GM12801 (cell line): ENCODE results near the gene LMAN2.

ENCODE experiments used
- TF ChIP-seq, protein P1 (sequence below): IDR thresholded peaks from one replicate; pipeline ENCODE4 v1.5.1; 2011; ENCODE audit warnings: control low read depth; ENCODE audit not compliant: insufficient read length; ENCODE audit errors: extremely low read depth

Gene LMAN2

DNA sequence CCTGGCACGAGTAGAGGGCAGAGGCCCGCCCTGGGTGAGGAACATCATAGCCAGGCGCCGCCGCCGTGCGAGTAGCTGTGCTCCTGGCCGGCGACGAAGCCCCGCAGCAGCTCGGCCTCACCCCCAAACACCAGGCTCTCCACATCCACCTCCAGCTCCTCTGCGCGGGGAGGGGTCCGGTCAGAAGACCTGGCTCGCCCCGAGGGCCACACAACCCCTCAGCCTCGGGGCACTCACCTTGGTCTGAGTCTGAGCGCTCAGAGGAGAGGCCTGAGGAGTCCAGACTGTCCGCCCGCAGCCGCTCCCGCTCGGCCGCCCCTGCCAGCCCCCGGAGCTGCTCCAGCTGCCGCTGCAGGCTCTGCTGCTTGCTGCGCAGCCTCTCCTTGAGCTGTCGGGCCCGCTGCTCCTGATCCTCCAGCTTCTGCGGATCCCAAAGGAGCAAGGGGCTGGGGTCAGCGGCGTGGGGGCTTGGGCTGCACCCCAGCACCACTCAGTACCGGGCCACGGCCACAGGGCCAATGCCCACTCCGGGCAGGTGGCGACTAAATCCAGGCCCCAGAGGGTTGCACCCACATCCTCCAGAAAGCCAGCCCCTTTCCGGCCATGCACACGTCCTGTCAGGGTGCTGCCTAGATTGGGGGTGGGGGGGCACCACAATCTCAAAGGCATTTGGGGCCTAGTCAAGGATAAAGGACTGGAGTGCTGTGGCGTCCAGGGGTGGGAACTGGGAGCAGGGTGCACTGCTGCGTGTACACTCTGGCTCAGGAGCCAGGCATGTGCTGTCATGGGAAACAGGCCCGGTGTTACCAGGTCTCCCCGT, 43.7 kb downstream of the LMAN2 start:
- TF ChIP-seq, protein P1, sequence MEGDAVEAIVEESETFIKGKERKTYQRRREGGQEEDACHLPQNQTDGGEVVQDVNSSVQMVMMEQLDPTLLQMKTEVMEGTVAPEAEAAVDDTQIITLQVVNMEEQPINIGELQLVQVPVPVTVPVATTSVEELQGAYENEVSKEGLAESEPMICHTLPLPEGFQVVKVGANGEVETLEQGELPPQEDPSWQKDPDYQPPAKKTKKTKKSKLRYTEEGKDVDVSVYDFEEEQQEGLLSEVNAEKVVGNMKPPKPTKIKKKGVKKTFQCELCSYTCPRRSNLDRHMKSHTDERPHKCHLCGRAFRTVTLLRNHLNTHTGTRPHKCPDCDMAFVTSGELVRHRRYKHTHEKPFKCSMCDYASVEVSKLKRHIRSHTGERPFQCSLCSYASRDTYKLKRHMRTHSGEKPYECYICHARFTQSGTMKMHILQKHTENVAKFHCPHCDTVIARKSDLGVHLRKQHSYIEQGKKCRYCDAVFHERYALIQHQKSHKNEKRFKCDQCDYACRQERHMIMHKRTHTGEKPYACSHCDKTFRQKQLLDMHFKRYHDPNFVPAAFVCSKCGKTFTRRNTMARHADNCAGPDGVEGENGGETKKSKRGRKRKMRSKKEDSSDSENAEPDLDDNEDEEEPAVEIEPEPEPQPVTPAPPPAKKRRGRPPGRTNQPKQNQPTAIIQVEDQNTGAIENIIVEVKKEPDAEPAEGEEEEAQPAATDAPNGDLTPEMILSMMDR: no peak

DNA sequence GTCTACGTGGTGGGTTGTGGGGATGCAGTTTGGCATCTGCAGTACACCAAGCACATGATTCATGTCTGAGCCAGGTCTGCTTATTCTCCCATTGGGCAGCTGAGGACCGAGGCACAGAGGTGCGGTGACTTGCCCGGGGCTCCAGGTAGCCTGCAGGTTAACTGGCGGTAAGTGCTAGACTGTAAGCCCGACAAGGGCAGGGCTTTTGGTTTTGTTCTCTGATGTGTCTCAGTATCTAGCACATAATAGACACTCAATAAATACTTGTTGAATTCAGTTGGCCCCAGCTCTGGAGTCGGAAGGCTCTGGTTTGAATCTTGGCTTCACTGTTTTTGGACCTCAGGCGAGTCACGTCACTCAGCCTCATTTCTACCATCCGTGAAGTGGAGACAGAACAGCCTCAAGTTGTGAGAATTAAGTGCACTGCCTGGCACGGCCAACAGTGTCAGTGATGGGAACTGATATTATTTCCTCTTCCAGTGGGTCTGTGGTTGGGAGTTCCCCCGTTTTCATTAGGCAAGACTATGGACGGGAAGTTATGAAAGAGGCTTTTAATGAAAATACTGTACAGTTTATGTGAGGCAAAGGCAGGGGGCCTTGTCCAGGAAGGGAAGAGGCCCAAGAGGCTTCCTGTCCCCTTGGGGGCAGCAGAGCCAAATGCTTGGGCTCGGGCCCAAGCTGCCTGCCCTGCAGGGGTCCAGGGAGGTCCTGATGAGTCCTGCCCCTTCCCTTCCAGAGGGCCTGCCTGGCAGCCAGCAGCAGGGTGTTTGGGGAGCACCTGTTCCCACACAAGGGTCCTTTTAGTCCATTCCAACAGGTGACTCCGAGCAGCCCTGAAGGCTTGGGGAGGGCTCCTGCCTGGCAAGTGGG, 44.6 kb downstream of the LMAN2 start:
- TF ChIP-seq, protein P1: no peak

DNA sequence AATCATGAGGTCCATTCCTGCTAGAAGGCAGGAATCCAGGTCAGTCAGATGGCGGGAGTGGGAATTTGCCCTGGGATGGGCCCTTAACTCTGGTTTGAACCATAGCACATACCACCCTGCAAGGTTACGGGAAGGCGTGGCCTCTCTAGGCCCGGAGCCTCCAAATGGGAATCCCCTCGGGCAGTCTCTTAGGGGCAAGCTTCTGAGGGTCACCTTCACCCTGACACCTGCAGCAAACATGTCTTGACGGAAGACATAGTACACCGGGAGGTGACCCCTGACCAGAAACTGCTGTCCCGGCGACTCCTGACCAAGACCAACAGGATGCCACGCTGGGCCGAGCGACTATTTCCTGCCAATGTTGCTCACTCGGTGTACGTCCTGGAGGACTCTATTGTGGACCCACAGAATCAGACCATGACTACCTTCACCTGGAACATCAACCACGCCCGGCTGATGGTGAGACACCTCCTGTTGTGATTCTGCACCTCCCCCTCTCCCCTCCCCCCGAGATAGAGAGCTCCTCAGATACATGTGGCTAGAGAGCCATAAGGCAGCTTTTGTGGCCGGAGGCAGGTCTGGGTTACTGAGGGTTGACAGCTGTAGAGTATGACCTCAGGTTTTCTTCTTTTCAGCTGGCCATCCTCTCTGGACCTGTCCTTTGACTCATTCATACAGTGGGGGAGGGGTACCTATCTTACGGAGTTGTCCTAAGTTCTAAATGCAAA, 46.9 kb downstream of the LMAN2 start:
- TF ChIP-seq, protein P1: no peak

DNA sequence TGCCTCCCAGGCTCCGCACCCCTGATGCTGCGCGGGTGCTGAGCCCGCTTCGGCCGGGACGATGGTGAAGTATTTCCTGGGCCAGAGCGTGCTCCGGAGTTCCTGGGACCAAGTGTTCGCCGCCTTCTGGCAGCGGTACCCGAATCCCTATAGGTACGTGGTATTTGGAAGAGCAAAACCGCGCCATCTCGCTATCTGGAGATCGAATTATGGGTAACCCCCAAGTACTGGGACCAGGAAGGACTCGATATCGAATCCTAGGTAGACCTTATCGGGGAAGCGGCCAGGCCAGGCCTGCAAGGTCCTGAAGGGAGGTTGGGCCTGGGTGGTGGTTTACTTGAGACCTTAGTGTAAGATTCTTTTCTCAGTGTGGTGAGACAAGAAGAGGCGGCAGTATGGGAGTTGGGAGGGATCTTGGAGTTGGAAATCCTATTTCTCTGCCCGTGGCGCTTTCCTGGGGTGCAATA, 47.5 kb downstream of the LMAN2 start:
- TF ChIP-seq, protein P1: no peak

DNA sequence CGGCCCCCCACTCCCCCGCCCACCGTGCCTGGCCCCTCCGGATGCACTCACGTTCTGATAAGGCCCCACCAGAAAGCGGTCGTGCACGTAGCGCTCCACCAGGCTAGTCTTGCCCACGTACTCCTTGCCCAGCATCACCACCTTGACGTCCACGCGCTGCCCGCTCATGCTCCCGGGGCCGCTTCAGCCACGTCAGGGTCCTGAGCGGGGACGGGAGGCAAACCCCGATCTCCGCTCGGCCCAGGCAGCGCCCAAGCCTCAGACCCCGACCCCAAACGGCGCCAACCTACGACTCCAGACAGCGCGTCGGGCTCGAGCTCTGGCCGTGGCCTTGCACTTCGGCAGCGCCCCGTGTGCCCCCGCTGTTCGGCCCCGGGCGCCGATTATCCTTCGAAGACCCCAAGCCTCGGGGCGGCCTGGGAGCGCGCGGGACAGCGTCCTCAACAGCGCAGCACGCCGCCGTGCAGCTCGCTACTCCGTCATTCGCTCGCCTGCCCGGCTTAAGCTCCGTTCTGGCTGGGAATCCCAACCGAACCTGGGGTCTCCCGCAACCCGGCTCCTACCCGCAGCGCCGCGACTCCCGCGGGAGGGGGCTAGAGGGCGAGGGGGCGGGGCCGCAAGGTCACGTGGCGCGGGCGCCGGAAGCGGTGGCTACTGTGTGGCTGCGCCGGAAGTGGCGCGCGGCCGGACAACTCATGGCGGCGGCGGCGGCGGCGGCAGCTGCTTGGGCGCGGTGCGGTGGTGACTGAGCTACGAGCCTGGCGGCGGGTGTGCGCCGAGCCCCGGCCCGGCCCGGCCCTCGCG, 48.1 kb downstream of the LMAN2 start, which contains the start of the genes PRELID1 and RAB24:
Gene PRELID1, plus strand, starts transcription at position 679 of the 804 bp plus-strand sequence. CDS start 187 bp downstream, outside the sequence.
Gene RAB24, minus strand, starts transcription at position 599 of the 804 bp plus-strand sequence. Its CDS starts 431 bp downstream, at position 168.
- TF ChIP-seq, protein P1: no peak

DNA sequence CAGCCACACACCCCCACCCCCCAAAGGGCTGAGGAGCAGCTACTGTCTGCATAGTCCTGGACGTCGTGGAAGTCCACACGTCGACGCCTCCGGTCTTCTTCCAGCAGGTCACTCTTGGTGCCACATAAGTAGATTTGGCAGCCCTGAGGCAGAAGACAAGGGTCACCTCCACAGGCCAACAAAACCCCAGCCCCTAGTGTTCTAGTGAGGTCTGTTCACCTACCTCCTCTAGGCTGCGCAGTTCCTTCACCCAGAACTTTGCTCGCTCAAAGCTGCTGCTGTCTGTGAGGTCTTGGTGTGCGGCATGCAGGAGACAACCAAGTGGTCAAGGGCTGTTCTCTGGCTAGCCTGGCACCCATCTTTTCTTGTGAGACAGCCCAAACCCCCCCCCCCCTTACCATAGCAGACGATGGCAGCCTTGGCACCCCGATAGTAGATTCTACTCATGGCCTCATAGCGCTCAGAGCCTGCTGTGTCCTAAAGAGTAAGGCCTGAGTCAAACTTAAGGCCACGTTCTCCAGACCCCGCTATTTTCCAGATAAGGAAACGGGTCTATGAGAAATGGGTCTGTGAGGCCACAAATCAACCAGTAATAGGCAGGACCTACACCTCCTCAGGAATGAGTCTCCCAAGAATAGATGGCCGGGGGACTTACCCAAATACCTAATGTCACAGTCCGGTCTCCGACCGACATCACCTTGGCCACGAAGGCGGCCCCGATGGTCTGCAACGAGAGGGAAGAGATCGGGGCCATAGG, 48.9 kb downstream of the LMAN2 start:
- TF ChIP-seq, protein P1: no peak
